HepG2 (cell line): ENCODE measurements around the gene IGHMBP2. TPM values are rescaled to one million over a fixed set of nuclear protein-coding genes. Genes with fewer than 3 reads are reported as not detected.

Source experiments
- ATAC-seq: fragments of 200-7000 bp; cut with Tn5 transposase; 3 replicates; pipeline ENCODE4 v1.9.1; 2020; ENCODE audit warnings: mild to moderate bottlenecking, moderate library complexity
- BruUV-seq: library from RNA; stranded (reverse); fragments of 400-500 nt; replicated peaks from 2 replicates; lab custom pipeline; 2021; lab: Mats Ljungman, UMichigan
- CTCF ChIA-PET: fragments of 300-600 bp; formaldehyde crosslinking; extraction: SDS; loops from one replicate; lab custom pipeline; 2021; ENCODE audit warnings: low total read pairs, inconsistent platforms, low intra/inter-chr PET ratio; lab: Yijun Ruan, JAX
- POLR2A ChIA-PET: fragments of 350-600 bp; sonication (Branson Sonifier 250); formaldehyde crosslinking; loops from one replicate; lab custom pipeline; 2020; ENCODE audit warnings: antibody characterized with exemption, inconsistent platforms; lab: Yijun Ruan, JAX
- DNase-seq: peaks from one replicate; pipeline ENCODE4 v3.0.0-alpha.2; 2015; ENCODE audit warnings: low spot score
- FAIRE-seq: peaks from 3 replicates; lab custom pipeline; 2011; peaks lifted over from hg19 to GRCh38; lab: Jason Lieb, UNC
- H2AFZ ChIP-seq: one replicate; pipeline ENCODE4 v1.6.1; 2011; ENCODE audit warnings: low read length, inconsistent platforms
- H3K27ac ChIP-seq: fragments of 300-600 bp; 3 replicates; pipeline ENCODE4 v1.8.0; 2011; ENCODE audit warnings: mixed run types, mild to moderate bottlenecking, mixed read lengths, low read length, inconsistent platforms; ENCODE audit not compliant: insufficient read depth; ENCODE audit errors: extremely low read length
- H3K27me3 ChIP-seq, 2 experiments: fragments of 200-600 bp in 1 of 2; 2 replicates in 1 of 2; 3 replicates in 1 of 2; pipeline versions ENCODE4 v1.6.0 to v1.8.0; 2011; ENCODE audit warnings: low read length in 2 of 2, mild to moderate bottlenecking in 2 of 2, moderate library complexity in 2 of 2, inconsistent platforms in 1 of 2; ENCODE audit not compliant: insufficient read depth in 2 of 2, control insufficient read depth in 1 of 2
- H3K36me3 ChIP-seq, 2 experiments: fragments of 200-600 bp in 1 of 2; replicated peaks in 1 of 2; 2 replicates in 1 of 2; 3 replicates in 1 of 2; pipeline versions ENCODE4 v1.5.1 to v1.8.0; 2011; ENCODE audit warnings: low read length in 2 of 2, inconsistent platforms in 1 of 2; ENCODE audit not compliant: insufficient read depth in 2 of 2, control insufficient read depth in 1 of 2
- H3K4me1 ChIP-seq: 2 replicates; pipeline ENCODE4 v1.5.1; 2012; ENCODE audit warnings: low read length, inconsistent platforms; ENCODE audit not compliant: insufficient read depth
- H3K4me2 ChIP-seq: 2 replicates; pipeline ENCODE4 v1.6.0; 2011; ENCODE audit warnings: low read depth, low read length, inconsistent platforms
- H3K4me3 ChIP-seq, 3 experiments: fragments of 200-600 bp in 1 of 3; sonication (generic), shearing (Covaris generic) in 1 of 3; replicated peaks in 1 of 3; 2 replicates each; pipeline ENCODE4 v1.5.1; 2011 to 2016; ENCODE audit warnings: low read length in 3 of 3, inconsistent platforms in 2 of 3, low read depth in 2 of 3, mild to moderate bottlenecking in 2 of 3, control low read depth in 1 of 3, mixed read lengths in 1 of 3; ENCODE audit not compliant: insufficient read depth in 1 of 3
- H3K79me2 ChIP-seq: one replicate; pipeline ENCODE4 v1.6.1; 2011; ENCODE audit warnings: low read length, inconsistent platforms; ENCODE audit not compliant: insufficient read depth
- H3K9ac ChIP-seq: 2 replicates; pipeline ENCODE4 v1.6.0; 2011; ENCODE audit warnings: mild to moderate bottlenecking, low read depth, low read length, inconsistent platforms; ENCODE audit not compliant: insufficient read depth
- H3K9me3 ChIP-seq: 2 replicates; pipeline ENCODE4 v1.5.1; 2012; ENCODE audit warnings: mild to moderate bottlenecking, low read length
- H4K20me1 ChIP-seq: 2 replicates; pipeline ENCODE4 v1.6.0; 2011; ENCODE audit warnings: inconsistent platforms, mild to moderate bottlenecking, low read length, moderate library complexity; ENCODE audit not compliant: insufficient read depth
- ZNF768 ChIP-seq: sonication (generic); formaldehyde crosslinking; IDR thresholded peaks from 2 replicates; pipeline ENCODE4 v1.4.0; 2020; ENCODE audit warnings: missing genetic modification reagents
- WGBS: methylation state at CpG from one replicate; pipeline ENCODE4 v1.1.6; 2017; ENCODE audit warnings: low lambda C conversion rate; 5-methylcytosine and 5-hydroxymethylcytosine counted together
- in situ Hi-C: cut with HindIII; loops from 2 replicates; pipeline ENCODE4 v1.10.0; 2017; ENCODE audit warnings: low pct_unique_long_range_greater_than_20kb; ENCODE audit not compliant: extremely low pct_ligation_motif_present
- intact Hi-C: fragments of 100-400 bp; cut with micrococcal nuclease; formaldehyde crosslinking; loops from one replicate; pipeline ENCODE4 v1.10.0; 2022; ENCODE audit not compliant: unreplicated experiment
- polyA plus RNA-seq, 8 experiments: library from polyadenylated mRNA; depleted of rRNA in 3 of 8; stranded (reverse) in 7 of 8; unstranded in 1 of 8; fragments of >200 nt; fragmentation: Illumina TruSeq in 4 of 8; extraction: Trizol in 4 of 8; gene quantifications; 2 replicates each; pipeline versions ENCODE4 v1.2.1 to v1.2.3, GENCODE V29; 2011 to 2016; ENCODE audit warnings: low read depth in 4 of 8, missing spikeins in 1 of 8, mixed read lengths in 1 of 8; ENCODE audit not compliant: insufficient read depth in 1 of 8
- total RNA-seq, 5 experiments: library from RNA; depleted of rRNA; stranded (reverse); fragments of >200 nt; fragmentation: Illumina TruSeq; extraction: Trizol; gene quantifications; 2 replicates each; pipeline ENCODE4 v1.2.3, GENCODE V29; 2016; ENCODE audit warnings: low read depth in 1 of 5
- TF ChIP-seq, protein P1 (sequence below): sonication (generic); formaldehyde crosslinking; IDR thresholded peaks from 2 replicates; pipeline ENCODE4 v1.4.0; 2020; ENCODE audit warnings: missing genetic modification reagents

IGHMBP2 gene
- total and polyA plus RNA-seq, 2 of the 13 experiments (the other 11 are each of a cell fraction or from before 2014, with no cell fraction given): 8.9 to 9.9 TPM

DNA sequence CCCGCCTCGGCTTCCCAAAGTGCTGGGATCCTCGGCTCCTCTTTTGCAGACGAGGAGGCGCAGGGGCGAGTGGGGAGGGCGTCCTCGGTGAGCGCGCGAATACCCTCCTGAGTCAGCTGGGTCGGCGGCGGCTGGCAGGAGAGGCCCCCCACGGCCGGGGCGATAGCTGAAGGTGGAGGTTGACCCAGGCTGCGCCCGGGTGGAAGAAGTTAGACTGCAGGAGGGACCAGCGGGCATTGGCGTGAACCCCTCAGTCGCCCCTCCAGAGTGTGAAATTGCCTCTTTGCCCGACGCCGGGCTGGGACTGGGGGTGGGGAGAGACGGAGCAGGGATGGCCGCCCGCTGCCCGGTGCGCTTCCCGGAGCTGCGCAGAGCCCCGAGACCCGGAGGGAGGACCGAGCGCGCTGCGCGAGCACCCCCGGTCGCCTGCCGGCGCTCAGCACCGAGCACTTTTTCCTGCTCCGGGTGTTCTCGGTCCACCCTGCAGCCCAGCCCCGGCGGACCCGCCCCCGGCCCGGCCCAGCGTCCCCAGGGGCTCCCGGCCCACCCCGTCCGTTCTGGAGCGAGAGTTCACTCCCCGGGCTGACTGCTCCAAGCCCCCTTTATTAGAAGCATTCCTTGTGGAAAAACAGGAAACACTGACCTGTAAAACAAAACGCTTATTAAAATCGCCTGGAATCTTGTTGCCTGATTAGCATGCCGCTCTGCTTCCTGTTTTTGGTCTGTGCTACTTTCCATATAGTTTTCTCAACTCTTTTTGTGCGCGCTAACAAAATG, 48.3 kb upstream of the IGHMBP2 start:
- Histone ChIP-seq H3K9me3 (no peaks in the 10 kb centered on the region), H3K9ac (no peak overlapping the region), H2AFZ (no peak overlapping the region), H3K36me3 (no peaks in the 10 kb centered on the region), H3K4me3 (no peak overlapping the region), H3K27ac (no peak overlapping the region), H3K4me2 (no peak overlapping the region), H3K27me3 (no peaks in the 10 kb centered on the region), H3K4me1 (peaks cover 54% of the 10 kb centered on the region), H4K20me1 (no peaks in the 10 kb centered on the region), H3K79me2 (no peaks in the 10 kb centered on the region)
- DNase-seq: no peak
- intact Hi-C loops (no loop called here), in situ Hi-C loops (no loop called here)
- CTCF ChIA-PET: no interaction called here
- 91% methylated on average over 49 of the region's 62 CpGs for WGBS
- POLR2A ChIA-PET: interaction anchor here (3.5 kb wide), 1 partner anchor 11 kb away, joined by 31 read pairs; no protein-coding TSS in a partner anchor
- no TSS peak for BruUV-seq
- FAIRE-seq: no peak
- no peak for ATAC-seq
- peak; percentile 31; the same call in 1 of the 2 replicates for TF ChIP-seq ZNF768
- TF ChIP-seq, protein P1, sequence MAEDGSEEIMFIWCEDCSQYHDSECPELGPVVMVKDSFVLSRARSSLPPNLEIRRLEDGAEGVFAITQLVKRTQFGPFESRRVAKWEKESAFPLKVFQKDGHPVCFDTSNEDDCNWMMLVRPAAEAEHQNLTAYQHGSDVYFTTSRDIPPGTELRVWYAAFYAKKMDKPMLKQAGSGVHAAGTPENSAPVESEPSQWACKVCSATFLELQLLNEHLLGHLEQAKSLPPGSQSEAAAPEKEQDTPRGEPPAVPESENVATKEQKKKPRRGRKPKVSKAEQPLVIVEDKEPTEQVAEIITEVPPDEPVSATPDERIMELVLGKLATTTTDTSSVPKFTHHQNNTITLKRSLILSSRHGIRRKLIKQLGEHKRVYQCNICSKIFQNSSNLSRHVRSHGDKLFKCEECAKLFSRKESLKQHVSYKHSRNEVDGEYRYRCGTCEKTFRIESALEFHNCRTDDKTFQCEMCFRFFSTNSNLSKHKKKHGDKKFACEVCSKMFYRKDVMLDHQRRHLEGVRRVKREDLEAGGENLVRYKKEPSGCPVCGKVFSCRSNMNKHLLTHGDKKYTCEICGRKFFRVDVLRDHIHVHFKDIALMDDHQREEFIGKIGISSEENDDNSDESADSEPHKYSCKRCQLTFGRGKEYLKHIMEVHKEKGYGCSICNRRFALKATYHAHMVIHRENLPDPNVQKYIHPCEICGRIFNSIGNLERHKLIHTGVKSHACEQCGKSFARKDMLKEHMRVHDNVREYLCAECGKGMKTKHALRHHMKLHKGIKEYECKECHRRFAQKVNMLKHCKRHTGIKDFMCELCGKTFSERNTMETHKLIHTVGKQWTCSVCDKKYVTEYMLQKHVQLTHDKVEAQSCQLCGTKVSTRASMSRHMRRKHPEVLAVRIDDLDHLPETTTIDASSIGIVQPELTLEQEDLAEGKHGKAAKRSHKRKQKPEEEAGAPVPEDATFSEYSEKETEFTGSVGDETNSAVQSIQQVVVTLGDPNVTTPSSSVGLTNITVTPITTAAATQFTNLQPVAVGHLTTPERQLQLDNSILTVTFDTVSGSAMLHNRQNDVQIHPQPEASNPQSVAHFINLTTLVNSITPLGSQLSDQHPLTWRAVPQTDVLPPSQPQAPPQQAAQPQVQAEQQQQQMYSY (CRISPR knock-in tag): no peak
